ENCODE data around the gene LDLRAD2. TPM values are rescaled to one million over a fixed set of nuclear protein-coding genes. Genes with fewer than 3 reads are reported as not detected.

The LDLRAD2 gene
- total and polyA plus RNA-seq, 2 of the 4 experiments (the other 2 are of a cell fraction), result 0.05 TPM; not detected in 1

DNA sequence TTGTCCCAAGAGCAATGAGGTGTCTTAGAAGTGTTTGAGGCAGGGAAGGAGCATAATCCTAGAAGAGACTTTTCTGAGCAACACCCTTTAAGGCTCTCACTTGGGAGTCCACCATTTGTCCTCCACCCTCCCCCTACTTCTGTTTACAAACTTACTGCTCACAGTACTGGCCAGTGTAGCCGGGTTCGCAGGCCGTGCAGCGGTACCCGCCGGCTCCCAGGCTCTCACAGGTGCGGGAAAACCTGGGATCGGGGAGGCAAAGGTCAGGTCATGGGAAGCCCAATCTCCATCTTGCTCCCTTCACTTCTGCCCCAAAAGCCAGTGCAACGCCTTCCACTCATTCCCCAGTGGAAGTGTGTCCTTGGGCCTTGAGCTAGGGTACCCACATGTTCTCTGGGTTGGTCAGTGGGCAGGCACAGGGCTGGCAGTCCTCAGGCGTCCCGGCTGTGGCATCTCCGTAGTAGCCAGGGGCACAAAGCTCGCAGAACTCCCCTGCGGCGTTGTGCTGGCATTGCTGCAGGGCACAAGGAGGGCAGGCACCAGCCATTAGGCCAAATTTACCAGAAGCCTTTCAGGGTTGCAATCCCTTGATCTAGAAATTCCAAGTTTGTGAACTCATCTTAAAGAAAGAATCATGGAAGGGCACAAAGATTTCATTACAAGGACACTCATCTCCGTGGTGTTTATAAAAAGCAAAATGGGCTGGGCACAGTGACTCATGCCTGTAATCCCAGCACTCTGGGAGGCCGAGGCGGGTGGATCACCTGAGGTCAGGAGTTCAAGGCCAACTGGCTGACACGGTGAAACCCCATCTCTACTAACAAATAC lies 49.8 kb downstream of the LDLRAD2 start:
- H3K4me3 ChIP-seq (ENCODE audit: insufficient read depth, low read depth, low read length), result no peak overlapping the region
- H3K56ac ChIP-seq (ENCODE audit: extremely low read depth, insufficient read depth, low read length), result no peak overlapping the region
- H3K9ac ChIP-seq (ENCODE audit: low read depth, low read length), result no peak overlapping the region
- 0 out of 2 replicates have a peak overlapping the region, but pooled peaks have one; percentile 52 for H3K14ac ChIP-seq (replicated peaks; ENCODE audit: low read depth, low read length)
- no TSS peak for BruUV-seq (replicated peaks)
- H4K91ac ChIP-seq (ENCODE audit: insufficient read depth, low read depth, low read length), result no peak overlapping the region; the same call in 1 of the 2 replicates
- peak overlapping the region; percentile 14; the same call in 1 of the 2 replicates for H3K18ac ChIP-seq (ENCODE audit: low read depth, low read length)
- peaks cover 75% of the 10 kb centered on the region for H3K36me3 ChIP-seq (ENCODE audit: control insufficient read depth, insufficient read depth, low read length)
- 95% methylated on average over 10 of the region's 19 CpGs; no CpG with 5 or more reads in 1 of the 2 experiments for WGBS, 2 experiments (ENCODE audit: extremely low coverage in 2 of 2, insufficient read length in 1 of 2)
- peak overlapping the region; percentile 92 for H2AK5ac ChIP-seq (ENCODE audit: low read depth, low read length)
- no peak for TF ChIP-seq MAFK (IDR thresholded peaks at IDR 0.05; ENCODE audit: low read depth, low read length)
- peak; percentile 93 for TF ChIP-seq BHLHE40 (IDR thresholded peaks at IDR 0.05; ENCODE audit: low read depth, low read length)
- peak; percentile 75; the same call in 1 of the 2 replicates for TF ChIP-seq FOS (IDR thresholded peaks at IDR 0.05; ENCODE audit: low read depth, low read length)
- ChIA-PET CTCF (interaction anchor here (0.6 kb wide), 1 partner anchor 554 kb away, joined by 3 read pairs; no protein-coding TSS in a partner anchor), POLR2A (ENCODE audit: unreplicated experiment) (no interaction called here)
- no peak overlapping the region for H2AK9ac ChIP-seq (replicated peaks; ENCODE audit: low read depth, low read length, poor library complexity)
- peak overlapping the region; percentile 67 for H2AFZ ChIP-seq (replicated peaks; ENCODE audit: low read length, poor library complexity)
- peak overlapping the region; percentile 16; the same call in 1 of the 2 replicates for H2BK20ac ChIP-seq (ENCODE audit: low read depth, low read length)
- dilution Hi-C loops (cut with HindIII; ENCODE audit: low sequenced_read_pairs, unreplicated experiment) (no loop called here), intact Hi-C loops (cut with micrococcal nuclease) (loop anchor here (2.0 kb wide), 2 partner anchors 95 to 103 kb away; no protein-coding TSS in a partner anchor), in situ Hi-C loops (cut with MboI; ENCODE audit: low sequenced_read_pairs) (no loop called here)
- peaks cover 6% of the 10 kb centered on the region for H3K4me1 ChIP-seq (ENCODE audit: control insufficient read depth, insufficient read depth, low read length)
- peak overlapping the region; percentile 86 for H2BK5ac ChIP-seq (ENCODE audit: low read depth, low read length, poor library complexity, severe bottlenecking)
- no peak overlapping the region for H3K4me2 ChIP-seq (ENCODE audit: low read depth, low read length)
- H3K27ac ChIP-seq (ENCODE audit: insufficient read depth, low read length), result peak overlapping the region; percentile 62
- H2BK15ac ChIP-seq (ENCODE audit: low read depth, low read length), result peak overlapping the region; percentile 57; the same call in 1 of the 3 replicates
- DNase-seq, result peak; percentile 78
- peak overlapping the region; percentile 77; the same call in 1 of the 2 replicates for H3K4ac ChIP-seq (ENCODE audit: low read depth, low read length)
- H4K20me1 ChIP-seq (ENCODE audit: insufficient read depth, low read length), result peaks cover 13% of the 10 kb centered on the region
- H3K79me1 ChIP-seq (ENCODE audit: low read depth in 1 of 2, low read length in 2 of 2), result peaks cover 8 to 33% of the 10 kb centered on the region in 2 experiments
- no peaks in the 10 kb centered on the region for H3K27me3 ChIP-seq (ENCODE audit: control insufficient read depth, insufficient read depth, low read length)
- H3K23ac ChIP-seq (ENCODE audit: low read depth, low read length), result 0 out of 2 replicates have a peak overlapping the region, but pooled peaks have one; percentile 17
- peak overlapping the region; percentile 38 for H2BK120ac ChIP-seq (ENCODE audit: low read depth, low read length)
- peaks cover 6% of the 10 kb centered on the region for H3K9me1 ChIP-seq (ENCODE audit: insufficient read depth, low read length)
- H4K5ac ChIP-seq (ENCODE audit: low read depth, low read length), result no peak overlapping the region
- no peaks in the 10 kb centered on the region for H3K9me3 ChIP-seq (ENCODE audit: control insufficient read depth, insufficient read depth, low read length)
- peak overlapping the region in 1 of 2 experiments; percentile 57; a peak in 2 of 4 replicates for H4K8ac ChIP-seq (ENCODE audit: low read depth in 2 of 2, low read length in 2 of 2)
- peak; percentile 88 for ATAC-seq (ENCODE audit: low read depth)

Data from IMR-90 (cell line).